Right atrium auricular region (tissue), 2 donors: ENCODE results near the gene RAPH1. TPM values are rescaled to one million over a fixed set of nuclear protein-coding genes. Genes with fewer than 3 reads are reported as not detected.

ENCODE experiments used
- DNase-seq: peaks from one replicate; pipeline ENCODE4 v3.0.0-alpha.2; 2019; ENCODE audit warnings: low spot score
- H3K27ac ChIP-seq, 2 donors: fragments of 200-600 bp; sonication (generic); 1 replicate in 1 of 2; 2 replicates in 1 of 2; pipeline ENCODE4 v1.5.1; 2016 to 2019
- H3K27me3 ChIP-seq, 2 donors: fragments of 200-600 bp; sonication (generic); one replicate each; pipeline versions ENCODE4 v1.5.1 to v1.6.0; 2017 to 2019
- H3K36me3 ChIP-seq: fragments of 200-600 bp; sonication (generic); one replicate; pipeline ENCODE4 v1.5.1; 2016
- H3K4me1 ChIP-seq, 2 donors: fragments of 200-600 bp; sonication (generic); one replicate each; pipeline versions ENCODE4 v1.5.1 to v1.6.0; 2017 to 2019
- H3K4me3 ChIP-seq, 2 donors: fragments of 200-600 bp; sonication (generic); 1 replicate in 1 of 2; 2 replicates in 1 of 2; pipeline ENCODE4 v1.5.1; 2017 to 2019; ENCODE audit warnings: mild to moderate bottlenecking in 1 of 2, moderate library complexity in 1 of 2
- H3K9me3 ChIP-seq, 2 donors: fragments of 200-600 bp; sonication (generic); one replicate each; pipeline ENCODE4 v1.5.1; 2019
- total RNA-seq, 2 donors: library from RNA; depleted of rRNA; stranded (reverse); fragments of >200 nt; gene quantifications; one replicate each; pipeline ENCODE4 v1.1.0, GENCODE V29; 2016
- TF ChIP-seq, protein P1 (sequence below), 2 donors: fragments of 200-600 bp; sonication (generic); IDR thresholded peaks; one replicate each; pipeline ENCODE4 v1.5.1; 2019; ENCODE audit warnings: antibody characterized with exemption in 2 of 2

Gene RAPH1
- total RNA-seq, 2 donors from 2014 or later: 17.4 to 18.7 TPM

GRCh38 chr2:203347375-203347774 lies 187.7 kb downstream of the RAPH1 start:
- Histone ChIP-seq H3K9me3 (no peaks in the 10 kb centered on the region), H3K27ac (peak overlapping the region in 1 of 2 donors; percentile 29), H3K4me1 (peaks cover 0 to 15% of the 10 kb centered on the region in 2 donors), H3K36me3 (peaks cover 4% of the 10 kb centered on the region), H3K4me3 (no peak overlapping the region), H3K27me3 (no peaks in the 10 kb centered on the region)
- TF ChIP-seq, protein P1, sequence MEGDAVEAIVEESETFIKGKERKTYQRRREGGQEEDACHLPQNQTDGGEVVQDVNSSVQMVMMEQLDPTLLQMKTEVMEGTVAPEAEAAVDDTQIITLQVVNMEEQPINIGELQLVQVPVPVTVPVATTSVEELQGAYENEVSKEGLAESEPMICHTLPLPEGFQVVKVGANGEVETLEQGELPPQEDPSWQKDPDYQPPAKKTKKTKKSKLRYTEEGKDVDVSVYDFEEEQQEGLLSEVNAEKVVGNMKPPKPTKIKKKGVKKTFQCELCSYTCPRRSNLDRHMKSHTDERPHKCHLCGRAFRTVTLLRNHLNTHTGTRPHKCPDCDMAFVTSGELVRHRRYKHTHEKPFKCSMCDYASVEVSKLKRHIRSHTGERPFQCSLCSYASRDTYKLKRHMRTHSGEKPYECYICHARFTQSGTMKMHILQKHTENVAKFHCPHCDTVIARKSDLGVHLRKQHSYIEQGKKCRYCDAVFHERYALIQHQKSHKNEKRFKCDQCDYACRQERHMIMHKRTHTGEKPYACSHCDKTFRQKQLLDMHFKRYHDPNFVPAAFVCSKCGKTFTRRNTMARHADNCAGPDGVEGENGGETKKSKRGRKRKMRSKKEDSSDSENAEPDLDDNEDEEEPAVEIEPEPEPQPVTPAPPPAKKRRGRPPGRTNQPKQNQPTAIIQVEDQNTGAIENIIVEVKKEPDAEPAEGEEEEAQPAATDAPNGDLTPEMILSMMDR (IDR thresholded peaks at IDR 0.05): no peak
- no peak for DNase-seq

GRCh38 chr2:203346612-203347011 lies 188.5 kb downstream of the RAPH1 start:
- TF ChIP-seq, protein P1 (IDR thresholded peaks at IDR 0.05): no peak
- Histone ChIP-seq H3K27me3 (no peaks in the 10 kb centered on the region), H3K4me3 (no peak overlapping the region), H3K4me1 (peaks cover 0 to 17% of the 10 kb centered on the region in 2 donors), H3K36me3 (peaks cover 4% of the 10 kb centered on the region), H3K27ac (no peak overlapping the region), H3K9me3 (no peaks in the 10 kb centered on the region)
- DNase-seq: no peak

DNA sequence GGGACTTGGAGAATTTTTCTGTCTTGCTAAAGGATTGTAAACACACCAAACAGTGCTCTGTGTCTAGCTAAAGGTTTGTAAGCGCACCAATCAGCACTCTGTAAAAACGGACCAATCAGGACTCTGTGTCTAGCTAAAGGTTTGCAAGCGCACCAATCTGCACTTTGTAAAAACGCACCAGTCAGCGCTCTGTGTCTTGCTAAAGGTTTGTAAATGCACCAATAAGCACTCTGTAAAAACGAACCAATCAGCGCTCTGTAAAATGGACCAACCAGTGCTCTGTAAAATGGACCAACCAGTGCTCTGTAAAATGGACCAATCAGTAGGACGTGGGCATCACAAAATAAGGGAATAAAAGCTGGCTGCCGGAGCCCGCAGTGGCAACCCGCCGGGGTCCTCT lies 190.4 kb downstream of the RAPH1 start:
- TF ChIP-seq, protein P1 (IDR thresholded peaks at IDR 0.05): no peak
- H3K27ac ChIP-seq: no peak overlapping the region
- DNase-seq: no peak
- no peak overlapping the region for H3K4me3 ChIP-seq
- H3K4me1 ChIP-seq: peaks cover 0 to 28% of the 10 kb centered on the region in 2 donors
- peaks cover 4% of the 10 kb centered on the region for H3K36me3 ChIP-seq
- H3K27me3 ChIP-seq: no peaks in the 10 kb centered on the region
- no peaks in the 10 kb centered on the region for H3K9me3 ChIP-seq

Other genes starting within 250 kb of the RAPH1 start
- gene ABI2, start 206.9 kb downstream of the RAPH1 start, total RNA-seq: 10 to 100 TPM; 41.5 to 52.0 TPM
- gene CD28, start 171.3 kb upstream of the RAPH1 start, total RNA-seq: 1 to 10 TPM in 1 of 2 donors, under 1 TPM in 1; 0.55 to 1.6 TPM